ENCODE results near the gene OTX1. TPM values are rescaled to one million over a fixed set of nuclear protein-coding genes. Genes with fewer than 3 reads are reported as not detected.

Gene OTX1
- total RNA-seq, 1 experiment from 2014 or later, result 0.90 TPM

- TF ChIP-seq NR1H2 (CRISPR knock-in tag; IDR thresholded peaks at IDR 0.05) (no peak), ZNF138 (CRISPR knock-in tag; conservative IDR thresholded peaks at IDR 0.05) (no peak), RELA (CRISPR knock-in tag; IDR thresholded peaks at IDR 0.05; ENCODE audit: borderline replicate concordance) (no peak), TEAD4 (CRISPR knock-in tag; IDR thresholded peaks at IDR 0.05) (no peak)
Measured at GRCh38 chr2:63046552-63046951, 4.1 kb upstream of the OTX1 start (continued).

GRCh38 chr2:63046961-63047320 lies 3.7 kb upstream of the OTX1 start:
- ChIA-PET CTCF (interaction anchor here (0.9 to 1.6 kb wide), 3 partner anchors 8 to 590 kb away, joined by 3 to 5 read pairs (median 4); no protein-coding TSS in a partner anchor), POLR2A (interaction anchor here (0.7 to 1.7 kb wide), 3 partner anchors 8 to 581 kb away, joined by 3 to 9 read pairs (median 5); no protein-coding TSS in a partner anchor)
- H3K9me3 Mint-ChIP-seq, result no peaks in the 10 kb centered on the region
- peak overlapping the region; percentile 78 for H3K4me3 Mint-ChIP-seq
- H3K36me3 Mint-ChIP-seq, result no peaks in the 10 kb centered on the region
- H3K4me1 Mint-ChIP-seq, result peaks cover 50% of the 10 kb centered on the region
- no peak for TF ChIP-seq TEAD4 (CRISPR knock-in tag; IDR thresholded peaks at IDR 0.05)
- no peak for TF ChIP-seq NFYB (CRISPR knock-in tag; conservative IDR thresholded peaks at IDR 0.05; ENCODE audit: low read depth)
- no peak for TF ChIP-seq ZNF671 (CRISPR knock-in tag; IDR thresholded peaks at IDR 0.05)
- TF ChIP-seq ZSCAN18 (CRISPR knock-in tag; IDR thresholded peaks at IDR 0.05), result no peak
- TF ChIP-seq SP1 (CRISPR knock-in tag; conservative IDR thresholded peaks at IDR 0.05), result no peak
- no peak for TF ChIP-seq CBFB (CRISPR knock-in tag; IDR thresholded peaks at IDR 0.05; ENCODE audit: low read depth)
- no peak for TF ChIP-seq ZNF138 (CRISPR knock-in tag; conservative IDR thresholded peaks at IDR 0.05)
- no peak for TF ChIP-seq MAX (CRISPR knock-in tag; IDR thresholded peaks at IDR 0.05)
- ATAC-seq (no peak), DNase-seq (ENCODE audit: low spot score) (no peak)
- H3K27ac Mint-ChIP-seq, result no peak overlapping the region
- peaks cover 75% of the 10 kb centered on the region for H3K27me3 Mint-ChIP-seq (ENCODE audit: low read depth)

GRCh38 chr2:63047321-63048279 lies 3.0 kb upstream of the OTX1 start:
- CTCF ChIA-PET, result interaction anchor here (0.9 to 1.6 kb wide), 3 partner anchors 8 to 591 kb away, joined by 3 to 5 read pairs (median 4); no protein-coding TSS in a partner anchor
- H3K27me3 Mint-ChIP-seq (ENCODE audit: low read depth), result peaks cover 81% of the 10 kb centered on the region
- peak; percentile 4 for ATAC-seq
- no peaks in the 10 kb centered on the region for H3K36me3 Mint-ChIP-seq
- peak; percentile 67 for DNase-seq (ENCODE audit: low spot score)
- peak overlapping the region; percentile 78 for H3K4me3 Mint-ChIP-seq
- peaks cover 57% of the 10 kb centered on the region for H3K4me1 Mint-ChIP-seq
- POLR2A ChIA-PET, result interaction anchor here (0.7 to 1.7 kb wide), 3 partner anchors 8 to 582 kb away, joined by 3 to 9 read pairs (median 5); no protein-coding TSS in a partner anchor
- H3K27ac Mint-ChIP-seq, result no peak overlapping the region
- no peaks in the 10 kb centered on the region for H3K9me3 Mint-ChIP-seq
- peak; percentile 70; the same call in 1 of the 2 replicates for TF ChIP-seq ZNF219 (CRISPR knock-in tag; IDR thresholded peaks at IDR 0.05; ENCODE audit: borderline replicate concordance)
- 0 out of 2 replicates have a peak, but pooled peaks have one; percentile 59 for TF ChIP-seq ETV6 (CRISPR knock-in tag; IDR thresholded peaks at IDR 0.05)
- TF ChIP-seq SP1 (CRISPR knock-in tag; conservative IDR thresholded peaks at IDR 0.05), result 0 out of 2 replicates have a peak, but pooled peaks have one; percentile 23
- no peak for TF ChIP-seq IRF1 (CRISPR knock-in tag; IDR thresholded peaks at IDR 0.05)
- TF ChIP-seq FOXP4 (CRISPR knock-in tag; IDR thresholded peaks at IDR 0.05), result peak; percentile 32; the same call in 1 of the 2 replicates
- TF ChIP-seq ZNF317 (CRISPR knock-in tag; IDR thresholded peaks at IDR 0.05; ENCODE audit: borderline replicate concordance, low read depth), result no peak
- TF ChIP-seq AFF4 (CRISPR knock-in tag; IDR thresholded peaks at IDR 0.05; ENCODE audit: borderline replicate concordance), result no peak
- TF ChIP-seq ERG (CRISPR knock-in tag; IDR thresholded peaks at IDR 0.05), result no peak
- 0 out of 2 replicates have a peak, but pooled peaks have one; percentile 38 for TF ChIP-seq NFE2L1 (CRISPR knock-in tag; IDR thresholded peaks at IDR 0.05)
- no peak for TF ChIP-seq JUN (CRISPR knock-in tag; IDR thresholded peaks at IDR 0.05)

Data from WTC11 (cell line).